ENCODE measurements around the gene EIF2AK2.

Gene EIF2AK2

DNA sequence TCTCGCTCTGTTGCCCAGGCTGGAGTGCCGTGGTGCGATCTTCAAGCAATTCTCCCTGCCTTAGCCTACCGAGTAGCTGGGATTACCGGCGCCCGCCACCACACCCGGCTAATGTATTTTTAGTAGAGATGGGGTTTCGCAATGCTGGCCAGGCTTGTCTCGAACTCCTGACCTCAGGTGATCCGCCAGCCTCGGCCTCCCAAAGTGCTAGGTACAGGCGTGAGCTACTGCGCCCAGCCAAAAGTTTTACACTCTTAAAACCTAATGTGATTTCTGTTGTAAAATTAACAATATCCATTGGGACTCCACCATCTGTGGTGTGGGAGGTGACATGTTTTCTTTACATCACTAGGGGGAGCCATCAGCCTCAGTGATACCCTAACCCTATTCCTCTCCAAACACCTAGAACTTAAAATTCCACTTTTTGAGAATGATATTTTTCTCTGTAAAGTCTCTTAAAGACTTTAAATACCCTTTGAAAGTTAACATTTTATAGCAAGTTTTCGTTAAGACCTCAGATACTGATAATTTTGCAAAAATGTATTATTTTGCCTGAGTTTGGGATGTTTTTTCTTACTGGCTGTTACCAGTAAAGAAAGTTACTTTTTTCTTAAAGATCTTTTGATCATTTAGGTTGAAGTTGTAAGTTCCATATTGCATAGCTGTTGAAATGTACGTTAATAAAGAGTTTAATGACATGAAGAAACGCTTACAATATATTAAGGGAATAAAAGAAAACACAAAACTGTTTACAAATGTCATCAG is 11.6 kb upstream of the EIF2AK2 start:
- no peak for DNase-seq

DNA sequence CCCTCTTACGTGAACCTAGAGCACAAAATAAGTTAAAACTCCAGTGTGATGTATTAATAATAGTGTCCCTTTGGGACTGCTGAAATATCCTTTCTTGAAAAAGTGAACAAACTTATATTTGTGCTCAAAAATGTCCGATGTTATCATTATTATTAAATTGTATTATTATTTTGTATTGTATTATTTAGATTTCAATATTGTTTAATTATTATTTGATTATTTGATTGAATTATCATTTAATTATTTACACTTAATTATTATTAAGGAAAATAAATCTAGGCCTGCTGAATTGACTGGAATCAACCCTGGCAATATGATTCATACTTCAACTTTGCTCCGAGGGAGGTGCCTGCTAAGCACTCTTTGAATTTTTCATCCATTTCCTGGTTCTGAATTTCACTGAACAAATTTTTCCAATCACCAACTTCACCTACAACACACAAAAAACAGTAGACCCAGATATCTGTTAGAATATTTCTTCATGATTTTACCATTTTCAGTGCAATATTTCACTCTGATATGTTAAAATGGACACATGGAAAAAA is 10.9 kb upstream of the EIF2AK2 start:
- DNase-seq, result no peak

DNA sequence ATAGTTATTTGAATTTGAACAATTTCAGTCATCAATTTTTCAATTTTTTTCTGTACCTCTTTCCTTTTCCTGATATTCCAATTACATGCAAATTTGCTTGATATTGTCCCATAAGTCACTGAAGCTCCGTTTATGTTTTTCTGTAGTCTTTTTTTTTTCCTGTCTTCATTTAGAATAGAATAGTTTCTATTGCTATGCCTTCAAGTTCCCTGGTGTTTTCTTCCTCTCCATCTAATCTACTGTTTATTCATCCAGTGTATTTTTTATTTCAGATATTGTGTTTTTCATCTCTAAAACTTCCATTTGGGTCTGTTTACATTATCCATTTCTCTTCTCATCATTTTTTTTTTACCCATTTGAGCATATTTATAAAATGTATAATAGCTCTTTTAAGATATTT is 8.0 kb upstream of the EIF2AK2 start:
- DNase-seq, result no peak

DNA sequence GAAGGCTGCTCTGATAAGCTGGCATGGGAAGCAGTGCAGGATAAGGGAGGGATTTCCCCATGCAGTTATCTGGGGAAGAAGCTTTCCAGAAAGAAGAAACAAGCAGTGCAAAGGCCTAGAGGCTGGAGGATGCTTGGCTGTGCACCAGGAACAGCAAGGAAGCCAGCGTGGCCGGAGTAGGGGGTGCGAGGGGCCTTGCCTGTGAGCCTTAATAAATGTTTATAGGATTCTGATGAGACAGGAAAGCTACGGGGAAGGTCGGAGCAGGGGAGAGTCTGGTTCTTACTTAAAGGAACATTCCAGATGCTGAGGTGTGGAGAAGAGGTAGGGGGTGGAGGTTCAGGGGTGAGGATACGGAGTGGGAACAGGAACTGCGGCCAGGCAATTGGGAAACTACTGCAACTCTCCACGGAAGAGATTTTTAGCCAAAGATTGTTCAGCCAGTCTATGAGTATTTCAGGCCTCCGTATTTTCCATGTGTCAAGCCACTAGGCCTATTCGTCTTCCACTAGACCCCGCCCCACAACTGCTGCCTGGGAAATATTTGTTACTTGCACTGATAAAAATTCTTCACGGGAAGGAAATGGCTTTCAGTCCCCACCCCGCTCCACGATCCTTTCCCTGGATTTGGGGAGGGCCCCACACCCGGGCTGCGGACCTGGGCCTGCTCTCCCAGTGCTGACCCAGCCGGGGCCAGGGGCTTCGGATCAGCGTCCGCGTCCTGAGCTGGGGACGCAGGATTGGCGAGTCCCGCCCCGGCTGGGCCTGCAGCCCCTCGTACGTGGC is 516 bp downstream of the EIF2AK2 start:
- DNase-seq, result no peak

DNA sequence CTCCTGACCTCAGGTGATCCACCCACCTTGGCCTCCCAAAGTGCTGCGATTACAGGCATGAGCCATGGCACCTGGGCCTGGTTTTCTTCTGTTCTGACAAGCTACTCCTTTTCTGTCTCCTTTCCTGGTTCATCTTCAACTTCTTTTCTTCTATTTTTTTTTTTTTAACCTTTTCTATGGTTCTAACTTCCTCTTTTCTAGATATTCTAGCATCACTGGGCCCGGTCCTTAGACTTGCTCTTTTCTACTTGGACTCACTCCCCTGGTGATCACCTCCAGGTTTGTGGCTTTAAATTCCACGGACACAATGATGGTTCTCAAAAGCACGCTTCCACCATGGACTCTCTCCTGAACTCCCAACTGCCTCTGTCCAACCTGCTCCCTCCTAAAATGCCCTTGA is 2.0 kb downstream of the EIF2AK2 start:
- no peak for DNase-seq

DNA sequence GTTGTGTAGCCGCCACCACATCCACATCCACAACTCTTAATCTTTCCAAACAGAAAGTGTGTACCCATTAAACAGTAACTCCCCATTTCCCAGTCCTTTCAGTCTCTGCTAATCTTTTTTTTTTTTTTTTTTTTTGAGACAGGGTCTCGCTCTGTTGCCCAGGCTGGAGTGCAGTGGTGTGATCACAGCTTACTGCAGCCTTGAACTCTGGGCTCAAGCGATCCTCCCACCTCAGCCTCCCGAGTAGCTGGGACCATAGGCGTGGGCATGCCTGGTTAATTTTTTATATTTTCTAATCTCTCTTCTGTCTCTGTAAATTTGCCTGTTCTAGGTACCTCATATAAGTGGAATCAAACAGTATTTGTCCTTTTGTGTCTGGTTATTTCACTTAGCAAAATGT is 3.6 kb downstream of the EIF2AK2 start:
- no peak for DNase-seq

DNA sequence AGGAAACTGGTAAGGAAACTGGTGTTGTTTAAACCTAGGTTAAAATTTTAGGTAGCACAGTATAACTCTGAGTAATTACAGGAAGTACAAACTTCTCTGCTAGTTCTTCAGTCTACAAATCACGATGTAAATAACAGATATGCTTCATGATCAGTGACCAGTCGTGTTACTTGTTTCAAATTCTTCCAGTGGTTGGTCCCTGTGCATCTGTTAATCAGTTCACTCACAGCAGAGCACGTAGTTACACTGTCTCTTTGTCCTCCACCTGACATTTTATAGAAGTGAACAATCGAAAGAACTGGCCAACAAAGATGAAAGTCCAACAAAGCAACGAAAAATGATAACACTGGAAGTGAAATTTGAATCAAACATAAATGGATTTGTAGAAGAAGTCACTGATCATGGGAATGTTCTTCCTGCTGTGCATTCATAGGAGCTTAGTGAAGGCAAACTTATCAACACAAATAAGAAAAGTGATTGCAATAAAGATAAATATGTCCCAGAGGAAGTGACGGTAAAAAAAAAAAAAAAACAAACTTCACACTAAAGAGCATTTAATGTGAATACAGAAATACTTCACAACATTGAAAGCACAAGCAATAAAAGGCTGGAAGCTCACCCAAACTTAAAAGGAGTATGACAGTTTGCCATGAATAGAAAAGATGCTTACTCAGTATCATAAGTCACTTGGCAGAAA is 7.0 kb downstream of the EIF2AK2 start:
- no peak for DNase-seq

DNA sequence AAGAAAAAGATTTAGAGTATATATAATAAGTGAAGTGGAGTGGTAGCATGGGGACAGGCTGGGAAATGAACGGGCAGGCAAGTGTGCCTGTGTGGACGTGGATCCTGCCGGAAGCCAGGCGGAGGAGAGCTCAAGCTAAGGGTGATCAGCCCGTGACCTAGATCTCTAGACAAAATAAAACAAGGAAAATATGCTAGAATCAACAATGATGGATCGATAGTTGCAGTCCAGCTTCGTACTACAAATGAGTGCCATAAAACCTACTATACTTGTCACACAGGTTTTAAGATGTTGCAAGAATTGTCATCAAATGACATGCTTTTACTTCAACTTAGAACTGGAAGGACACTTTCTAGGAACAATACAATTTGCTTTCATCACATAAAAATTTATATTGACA is 8.5 kb downstream of the EIF2AK2 start:
- DNase-seq, result no peak

DNA sequence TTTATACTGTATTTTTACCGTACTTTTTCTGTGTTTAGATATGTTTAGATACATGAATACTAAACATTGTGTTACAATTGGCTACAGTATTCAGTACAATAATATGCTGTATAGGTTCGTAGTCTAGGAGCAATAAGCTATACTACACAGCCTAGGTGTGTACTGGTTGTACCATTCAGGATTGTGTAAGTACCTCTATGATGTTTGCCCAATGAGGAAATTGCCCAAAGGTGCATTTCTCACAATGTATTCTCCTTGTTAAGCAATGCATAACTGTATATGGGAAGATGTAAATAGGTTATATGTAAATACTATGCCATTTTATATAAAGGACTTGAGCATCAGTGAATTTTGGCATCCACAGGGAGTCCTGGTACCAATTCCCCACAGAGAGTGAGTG is 10.7 kb downstream of the EIF2AK2 start:
- DNase-seq, result no peak

DNA sequence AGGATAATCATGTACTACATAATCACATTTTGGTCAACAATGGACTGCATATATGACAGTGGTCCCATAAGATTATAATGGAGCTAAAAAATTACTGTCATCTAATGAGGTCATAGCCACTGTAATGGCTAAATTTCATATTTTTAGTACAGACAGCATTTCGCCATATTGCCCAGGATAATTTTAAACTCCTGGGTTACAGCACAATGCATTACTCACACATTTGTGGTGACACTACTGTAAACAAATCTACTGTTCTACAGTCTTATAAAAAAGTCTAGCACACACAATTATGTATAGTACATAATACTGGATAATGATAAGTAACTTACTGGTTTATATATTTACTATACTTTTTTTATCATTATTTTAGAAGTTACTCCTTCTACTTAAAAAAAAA is 12.8 kb downstream of the EIF2AK2 start:
- no peak for DNase-seq

DNA sequence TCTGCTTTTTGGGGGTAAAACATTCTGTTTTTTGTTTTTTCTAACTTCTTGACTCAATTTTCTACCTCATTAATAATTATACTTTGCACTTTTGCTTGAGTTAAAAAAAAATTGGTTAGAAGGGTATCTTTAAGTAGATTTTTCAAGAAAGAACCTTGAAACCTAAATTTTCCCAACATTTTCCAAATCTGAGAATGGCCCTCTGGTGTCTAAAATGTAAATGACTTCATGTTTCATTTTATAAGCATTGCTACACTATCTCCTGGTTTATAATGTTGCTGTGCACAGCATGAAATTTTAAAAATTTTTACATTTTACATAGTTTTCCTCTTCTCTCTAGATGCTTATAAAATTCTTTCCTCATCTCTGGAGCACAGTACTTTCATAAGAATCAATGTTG is 14.2 kb downstream of the EIF2AK2 start:
- no peak for DNase-seq

DNA sequence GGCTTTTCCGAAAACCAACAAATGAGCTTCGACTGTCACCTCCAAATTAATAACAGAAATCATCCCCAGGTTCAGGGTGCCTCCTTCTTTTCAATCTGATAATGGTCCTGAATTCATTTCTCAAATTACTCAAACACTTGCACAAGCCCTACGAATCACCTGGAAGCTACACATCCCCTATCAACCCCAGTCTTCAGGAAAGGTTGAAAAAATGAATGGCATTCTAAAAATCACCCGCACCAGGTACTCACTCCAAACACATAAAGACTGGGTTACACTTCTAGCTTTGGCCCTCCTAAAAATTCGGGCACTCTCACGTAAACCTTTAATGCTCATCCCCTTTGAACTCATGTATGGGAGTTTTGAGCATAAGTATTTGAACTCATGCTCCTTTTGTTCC is 23.9 kb downstream of the EIF2AK2 start:
- no peak for DNase-seq

DNA sequence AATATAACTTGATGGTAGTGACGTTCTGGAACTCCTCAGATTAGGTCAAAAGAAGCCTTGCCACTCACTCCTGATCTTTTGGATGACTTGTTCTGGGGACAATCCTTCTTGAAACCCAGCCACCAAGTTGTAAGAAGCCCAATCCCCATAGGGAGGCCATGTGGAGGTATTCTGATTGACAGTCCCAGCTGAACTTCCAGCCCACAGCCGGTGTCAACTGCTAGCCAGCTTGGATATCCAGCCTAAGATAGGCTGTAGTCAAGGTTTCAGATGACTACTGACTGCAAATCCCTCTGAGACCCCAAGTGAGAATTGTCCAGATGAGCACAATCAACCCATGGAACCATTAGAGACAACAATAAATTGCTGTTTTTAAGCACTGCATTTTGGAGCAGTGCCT is 31.4 kb downstream of the EIF2AK2 start:
- DNase-seq, result no peak

DNA sequence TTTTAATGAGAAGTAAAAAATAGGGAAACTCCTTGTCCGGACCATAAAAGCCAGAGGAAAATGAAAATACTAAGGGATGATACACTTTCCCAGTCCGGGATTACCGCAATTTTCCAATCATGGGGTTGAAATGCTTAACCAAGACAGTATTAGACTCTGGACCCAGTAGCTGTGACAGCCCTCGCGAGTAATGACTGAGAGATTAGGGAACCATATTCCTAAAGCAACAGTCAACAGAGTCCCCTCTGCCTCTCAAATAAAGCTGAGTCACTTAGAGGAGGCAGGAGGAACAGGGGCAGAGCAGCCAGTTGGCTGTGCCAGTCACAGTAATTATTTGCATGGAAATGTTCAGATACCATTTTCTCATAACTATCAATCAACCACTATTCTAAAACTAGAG is 37.6 kb downstream of the EIF2AK2 start:
- no peak for DNase-seq

DNA sequence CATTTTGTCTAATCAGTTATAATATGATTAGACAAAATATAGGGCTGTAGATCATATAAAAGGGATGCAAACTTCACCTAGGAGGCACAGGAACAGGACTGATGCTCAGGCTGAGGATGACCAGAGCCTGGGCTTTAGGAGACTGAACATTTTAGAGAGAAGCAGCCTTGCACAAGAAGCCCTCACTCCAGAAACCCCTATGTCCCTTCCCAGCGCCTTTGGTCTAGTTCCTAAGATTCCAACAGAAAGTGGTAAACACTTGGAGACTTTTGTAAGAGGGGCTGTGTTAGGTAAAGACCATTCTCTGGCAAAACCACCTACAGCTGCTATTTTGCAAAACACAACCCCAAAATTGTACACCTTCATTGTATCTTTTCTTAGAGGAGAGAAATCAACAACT is 39.2 kb downstream of the EIF2AK2 start:
- DNase-seq, result no peak

DNA sequence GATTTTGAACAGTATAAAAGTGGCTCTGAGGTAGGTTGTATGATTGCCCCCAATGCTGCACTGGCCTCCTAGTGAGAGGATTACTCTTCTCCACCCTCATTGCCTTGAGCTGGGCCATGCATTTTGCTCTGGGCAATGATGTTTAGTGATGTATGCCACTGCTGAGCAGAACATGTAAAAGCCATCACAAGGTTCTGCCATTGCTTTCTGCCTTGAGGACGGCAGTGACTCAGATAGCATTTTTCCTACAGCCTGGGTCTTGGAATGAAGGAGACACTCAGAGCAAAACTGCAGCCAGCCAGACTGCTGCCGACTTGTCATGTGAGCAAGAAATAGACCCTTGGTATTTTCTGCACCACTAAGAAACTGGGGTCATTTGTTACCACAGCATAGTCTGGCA is 44.8 kb downstream of the EIF2AK2 start:
- DNase-seq, result no peak

DNA sequence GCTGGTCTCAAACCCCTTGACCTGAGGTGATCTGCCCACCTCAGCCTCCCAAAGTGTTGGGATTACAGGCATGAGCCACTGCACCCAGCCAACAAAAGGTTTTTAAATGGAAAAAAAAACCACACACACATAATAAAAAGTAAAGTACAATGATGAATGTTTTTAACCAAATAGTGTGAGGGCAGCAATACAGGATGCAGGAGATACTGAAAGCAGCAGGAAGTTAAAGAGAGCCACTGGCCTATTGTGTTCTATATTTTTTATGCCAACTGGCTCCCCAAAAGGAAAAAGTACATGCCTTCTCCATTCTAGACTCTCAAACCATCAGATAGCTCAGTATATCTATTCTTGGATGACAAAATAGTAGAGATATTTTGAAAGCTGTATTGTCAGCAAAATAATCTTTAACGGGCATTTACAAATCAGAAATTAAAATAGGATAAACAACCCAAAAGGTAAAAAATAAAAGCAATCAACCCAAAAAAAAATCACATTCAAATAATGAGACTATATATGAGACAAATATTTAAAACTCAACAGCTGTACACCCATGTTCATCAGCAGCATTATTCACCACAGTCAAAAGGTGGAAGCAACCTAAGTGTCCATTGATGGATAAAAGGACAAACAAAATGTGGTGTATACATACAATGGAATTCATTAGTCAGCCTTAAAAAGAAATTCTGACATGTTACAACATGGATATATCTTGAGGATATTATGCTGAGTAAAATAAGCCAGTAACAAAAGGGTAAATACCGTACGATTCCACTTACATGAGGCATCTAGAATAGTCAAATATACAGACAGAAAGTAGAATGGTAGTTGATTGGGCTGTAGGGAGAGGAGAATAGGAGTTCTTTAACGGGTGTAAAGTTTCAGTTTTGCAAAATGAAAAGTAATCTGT is 46.2 kb downstream of the EIF2AK2 start:
- no peak for DNase-seq

DNA sequence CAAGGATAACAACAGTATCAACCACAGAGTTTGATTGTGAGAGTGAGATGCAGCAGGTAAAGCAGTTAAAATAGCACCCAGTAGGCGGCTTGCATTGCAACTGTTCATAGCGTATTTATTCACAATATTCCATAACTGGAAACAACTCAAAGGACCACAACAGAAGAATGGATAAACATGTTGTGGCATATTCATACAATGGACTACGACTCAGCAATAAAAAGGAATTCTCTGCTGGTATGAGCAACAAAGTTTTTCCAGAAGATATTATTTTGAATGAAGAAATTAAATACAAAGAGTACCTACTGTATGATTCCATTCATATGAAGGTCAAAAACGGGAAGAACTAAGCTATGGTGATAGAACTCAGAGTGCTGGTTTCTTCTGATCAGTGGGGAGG is 47.3 kb downstream of the EIF2AK2 start:
- no peak for DNase-seq

DNA sequence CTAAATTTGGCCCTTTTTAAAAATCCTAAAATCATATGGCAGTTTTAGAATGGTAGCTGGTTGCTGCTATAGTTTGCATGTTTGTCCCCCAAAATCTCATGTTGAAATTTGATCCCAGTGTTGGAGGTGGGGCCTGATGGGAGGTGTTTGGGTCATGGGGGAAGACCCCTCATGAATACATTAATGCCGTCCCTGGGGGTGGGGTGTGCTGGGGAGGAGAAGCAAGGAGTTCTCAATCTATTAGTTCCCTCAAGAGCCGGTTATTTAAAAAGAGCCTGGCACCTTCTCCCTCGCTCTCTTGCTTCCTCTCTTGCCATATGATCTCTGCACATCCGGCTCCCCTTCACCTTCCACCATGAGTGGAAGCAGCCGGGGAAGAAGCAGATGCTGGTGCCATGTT is 51.6 kb downstream of the EIF2AK2 start:
- no peak for DNase-seq

DNA sequence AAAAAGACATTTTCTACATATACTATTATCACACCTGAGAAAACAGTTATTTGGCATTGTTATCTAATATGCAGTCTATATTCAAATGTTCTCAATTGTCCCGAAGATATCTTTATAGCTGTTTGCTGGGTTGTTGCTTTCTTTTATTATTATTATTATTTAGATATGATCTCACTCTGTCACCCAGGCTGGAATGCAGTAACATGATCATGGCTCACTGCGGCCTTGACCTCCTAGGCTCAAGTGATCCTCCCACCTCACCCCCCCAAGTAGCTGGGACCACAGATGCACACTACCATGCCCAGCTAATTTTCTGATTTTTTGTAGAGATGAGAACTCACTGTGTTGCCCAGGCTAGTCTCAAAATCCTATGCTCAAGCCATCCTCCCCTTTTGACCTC is 52.6 kb downstream of the EIF2AK2 start:
- no peak for DNase-seq

DNA sequence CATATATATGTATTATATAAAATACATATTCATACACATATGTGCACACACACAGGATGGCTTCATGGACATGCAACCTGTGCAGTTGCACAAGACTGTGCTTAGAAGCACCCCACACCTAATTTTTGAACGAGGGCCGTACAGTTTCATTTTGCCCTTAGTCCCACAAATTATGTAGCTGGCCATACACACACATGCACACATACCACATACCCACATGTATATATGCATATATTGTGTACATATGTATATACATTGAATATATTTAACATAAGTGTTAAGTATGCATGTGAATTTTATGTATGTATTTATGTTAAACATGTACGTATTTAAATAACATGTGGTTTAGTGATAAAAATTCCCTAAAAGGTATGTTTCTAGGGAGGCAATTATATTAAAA is 54.2 kb downstream of the EIF2AK2 start:
- DNase-seq, result no peak

DNA sequence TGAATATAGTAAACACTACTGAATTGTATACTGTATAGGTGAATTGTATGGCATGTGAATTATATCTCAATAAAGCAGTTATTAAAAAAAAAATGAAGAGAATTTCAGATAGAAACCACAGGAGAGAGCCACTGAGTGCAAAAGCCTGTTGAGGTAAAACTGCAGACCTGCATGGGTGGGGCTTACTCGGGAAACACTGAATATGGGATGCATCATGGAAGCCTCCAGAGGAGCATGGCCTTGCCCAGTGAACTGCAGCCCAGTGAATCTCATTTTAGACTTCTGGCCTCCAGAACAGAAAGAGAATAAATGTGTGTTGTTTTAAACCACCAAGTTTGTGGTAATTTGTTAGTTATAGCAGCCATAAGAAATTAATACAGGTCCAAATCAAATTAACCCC is 56.7 kb downstream of the EIF2AK2 start:
- no peak for DNase-seq

Data from NK-92 treated with Interleukin-12 subunit alpha and Interleukin-12 subunit beta, amount 100 ng/mL, for 24 hours (cell line).